SK-N-SH (cell line): Measurements from ENCODE around the gene CBFA2T3. TPM values are rescaled to one million over a fixed set of nuclear protein-coding genes. Genes with fewer than 3 reads are reported as not detected.

Experiments used
- CTCF ChIA-PET: fragments of 300-600, 350-600 bp; formaldehyde crosslinking; extraction: SDS; loops from one replicate; lab custom pipeline; 2021; lab: Yijun Ruan, JAX
- POLR2A ChIA-PET: fragments of 350-600 bp; sonication (Branson Sonifier 250); formaldehyde crosslinking; extraction: SDS; loops from one replicate; lab custom pipeline; 2020; ENCODE audit warnings: antibody characterized with exemption, inconsistent platforms; lab: Yijun Ruan, JAX
- DNase-seq: peaks from one replicate; pipeline ENCODE4 v3.0.0; 2012
- H2AFZ ChIP-seq: fragments of 200-600 bp; sonication (generic); 2 replicates; pipeline ENCODE4 v1.8.1; 2016; ENCODE audit warnings: antibody characterized with exemption, mild to moderate bottlenecking, low read depth
- H3F3A ChIP-seq: fragments of 200-600 bp; sonication (generic); replicated peaks from 2 replicates; pipeline ENCODE3; 2016; ENCODE audit warnings: antibody characterized with exemption, mild to moderate bottlenecking; ENCODE audit not compliant: insufficient read depth
- H3K27ac ChIP-seq, 2 experiments: fragments of 200-500 bp in 1 of 2; fragments of 200-600 bp in 1 of 2; sonication (Bioruptor generic) in 1 of 2; sonication (generic), shearing (Covaris generic) in 1 of 2; 2 replicates each; pipeline versions ENCODE4 v1.5.1 to v1.6.1; 2014 to 2016; ENCODE audit warnings: low read depth in 2 of 2, inconsistent platforms in 1 of 2, low read length in 1 of 2, mild to moderate bottlenecking in 1 of 2, mixed read lengths in 1 of 2
- H3K27me3 ChIP-seq: fragments of 200-600 bp; sonication (generic), shearing (Covaris generic); 2 replicates; pipeline ENCODE4 v1.6.1; 2016; ENCODE audit warnings: mixed run types; ENCODE audit not compliant: insufficient read depth
- H3K36me3 ChIP-seq, 2 experiments: fragments of 200-500 bp in 1 of 2; fragments of 200-600 bp in 1 of 2; sonication (Bioruptor generic) in 1 of 2; sonication (generic) in 1 of 2; replicated peaks in 1 of 2; 2 replicates each; pipeline versions ENCODE3 to v1.5.1; 2014 to 2016; ENCODE audit warnings: low read length in 1 of 2, mild to moderate bottlenecking in 1 of 2; ENCODE audit not compliant: insufficient read depth in 2 of 2, control insufficient read depth in 1 of 2
- H3K4me1 ChIP-seq, 2 experiments: fragments of 200-500 bp in 1 of 2; fragments of 200-600 bp in 1 of 2; sonication (Bioruptor generic) in 1 of 2; sonication (generic), shearing (Covaris generic) in 1 of 2; 2 replicates each; pipeline versions ENCODE4 v1.5.1 to v1.6.1; 2014 to 2016; ENCODE audit warnings: low read depth in 1 of 2, low read length in 1 of 2, mixed run types in 1 of 2; ENCODE audit not compliant: insufficient read depth in 2 of 2, control insufficient read depth in 1 of 2
- H3K4me2 ChIP-seq: fragments of 200-600 bp; sonication (generic), shearing (Covaris generic); 2 replicates; pipeline ENCODE4 v1.6.1; 2017; ENCODE audit warnings: mixed run types
- H3K4me3 ChIP-seq, 2 experiments: fragments of 200-500 bp in 1 of 2; fragments of 200-600 bp in 1 of 2; sonication (Bioruptor generic) in 1 of 2; sonication (generic), shearing (Covaris generic) in 1 of 2; 2 replicates each; pipeline versions ENCODE4 v1.5.1 to v1.8.1; 2014 to 2016; ENCODE audit warnings: low read depth in 2 of 2, inconsistent platforms in 1 of 2, low read length in 1 of 2, mild to moderate bottlenecking in 1 of 2, mixed read lengths in 1 of 2, moderate library complexity in 1 of 2
- H3K79me2 ChIP-seq: fragments of 200-600 bp; sonication (generic); 2 replicates; pipeline ENCODE4 v1.8.1; 2017; ENCODE audit warnings: mild to moderate bottlenecking; ENCODE audit not compliant: insufficient read depth
- H3K9ac ChIP-seq: fragments of 200-600 bp; sonication (generic); 2 replicates; pipeline ENCODE4 v1.6.1; 2017; ENCODE audit warnings: mixed run types
- H3K9me2 ChIP-seq: fragments of 200-600 bp; sonication (generic); 2 replicates; pipeline ENCODE4 v1.6.1; 2017; ENCODE audit warnings: mixed run types
- H3K9me3 ChIP-seq: fragments of 200-600 bp; sonication (generic); 2 replicates; pipeline ENCODE4 v1.6.1; 2017; ENCODE audit warnings: mixed run types, mild to moderate bottlenecking, moderate library complexity
- H4K20me1 ChIP-seq: fragments of 200-600 bp; sonication (generic); 2 replicates; pipeline ENCODE4 v1.6.1; 2017; ENCODE audit warnings: mild to moderate bottlenecking, mixed run types; ENCODE audit not compliant: insufficient read depth
- CHD2 ChIP-seq: fragments of 150-350 bp; IDR thresholded peaks from 2 replicates; pipeline ENCODE4 v1.6.1; 2018; ENCODE audit warnings: low read length; ENCODE audit not compliant: partially characterized antibody
- GATA2 ChIP-seq: sonication (generic); formaldehyde crosslinking; IDR thresholded peaks from 2 replicates; pipeline ENCODE4 v1.5.0; 2020; ENCODE audit warnings: mild to moderate bottlenecking, missing genetic modification reagents
- RFX5 ChIP-seq: IDR thresholded peaks from 2 replicates; pipeline ENCODE4 v1.6.1; 2012; ENCODE audit warnings: mild to moderate bottlenecking, improper control_type of control experiment, low read length
- SIN3A ChIP-seq: IDR thresholded peaks from 2 replicates; pipeline ENCODE4 v1.6.1; 2012; ENCODE audit warnings: low read depth, mild to moderate bottlenecking, low read length, moderate library complexity, borderline replicate concordance
- YY1 ChIP-seq: IDR thresholded peaks from 2 replicates; pipeline ENCODE4 v1.4.0; 2012; ENCODE audit warnings: low read depth, mild to moderate bottlenecking
- WGBS: methylation state at CpG from one replicate; pipeline ENCODE4 v1.1.6; 2017; ENCODE audit warnings: low lambda C conversion rate; 5-methylcytosine and 5-hydroxymethylcytosine counted together
- polyA plus RNA-seq, 3 experiments: library from polyadenylated mRNA; depleted of rRNA; stranded (reverse); fragments of >200 nt; gene quantifications; 2 replicates each; pipeline ENCODE4 v1.2.3, GENCODE V29; 2012
- TF ChIP-seq, protein P1 (sequence below): fragments of 150-350 bp; IDR thresholded peaks from 2 replicates; pipeline ENCODE4 v1.6.1; 2016; ENCODE audit warnings: mild to moderate bottlenecking, low read depth, low read length
- TF ChIP-seq, protein P2 (sequence below): fragments of 150-350 bp; IDR thresholded peaks from 2 replicates; pipeline ENCODE4 v1.6.1; 2017; ENCODE audit warnings: antibody characterized with exemption, low read length, low read depth, borderline replicate concordance
- TF ChIP-seq, protein P3 (sequence below): IDR thresholded peaks from 2 replicates; pipeline ENCODE4; 2012
- TF ChIP-seq, protein P4 (sequence below): IDR thresholded peaks from 2 replicates; pipeline ENCODE4 v1.4.0; 2012; ENCODE audit warnings: low read depth, borderline replicate concordance

Gene CBFA2T3
- polyA plus RNA-seq, 1 of the 3 experiments (the other 2 are of a cell fraction): not detected

DNA sequence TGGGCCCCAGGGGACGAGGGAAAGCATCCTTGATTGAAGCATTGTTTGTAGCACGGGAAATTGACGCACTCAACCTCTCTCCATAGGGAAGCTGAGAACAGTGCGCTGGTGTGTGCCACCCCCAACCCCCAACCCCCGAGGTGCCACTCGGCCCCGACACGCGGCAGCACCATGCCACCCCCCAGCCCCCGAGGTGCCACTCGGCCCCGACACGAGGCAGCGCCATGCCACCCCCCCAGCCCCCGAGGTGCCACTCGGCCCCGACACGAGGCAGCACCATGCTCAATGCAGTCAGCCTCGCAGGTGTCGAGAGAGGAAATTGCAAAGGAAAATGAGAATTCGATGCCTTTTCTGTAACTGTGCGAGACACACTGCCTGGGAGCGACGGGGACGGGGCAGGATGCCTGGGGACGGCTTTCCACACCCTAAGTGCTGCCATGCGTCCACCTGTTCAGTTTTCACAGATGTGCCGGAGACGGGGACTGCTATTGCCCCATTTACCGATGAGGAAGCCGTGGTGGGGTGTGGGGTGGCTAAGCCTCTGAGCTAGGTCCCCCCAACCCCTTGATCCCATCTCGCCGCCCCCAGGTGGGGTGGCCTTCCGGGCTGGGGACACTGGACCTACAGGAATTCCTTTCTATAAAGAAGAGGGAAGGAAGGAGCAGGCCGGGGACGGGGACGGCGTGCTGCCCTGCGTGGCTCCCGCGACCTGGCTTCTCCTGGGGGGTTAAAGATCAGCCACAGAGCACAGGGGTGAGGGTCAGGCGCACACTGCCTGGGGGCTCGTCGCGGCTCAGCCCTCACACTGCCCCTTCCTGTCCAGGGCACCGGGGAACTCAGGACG, 9.8 kb downstream of the CBFA2T3 start:
- H3K27ac ChIP-seq: no peak overlapping the region
- no peaks in the 10 kb centered on the region for H3K79me2 ChIP-seq
- TF ChIP-seq RFX5 (no peak), SIN3A (no peak), GATA2 (CRISPR knock-in tag) (no peak), YY1 (no peak), CHD2 (no peak)
- TF ChIP-seq, protein P1, sequence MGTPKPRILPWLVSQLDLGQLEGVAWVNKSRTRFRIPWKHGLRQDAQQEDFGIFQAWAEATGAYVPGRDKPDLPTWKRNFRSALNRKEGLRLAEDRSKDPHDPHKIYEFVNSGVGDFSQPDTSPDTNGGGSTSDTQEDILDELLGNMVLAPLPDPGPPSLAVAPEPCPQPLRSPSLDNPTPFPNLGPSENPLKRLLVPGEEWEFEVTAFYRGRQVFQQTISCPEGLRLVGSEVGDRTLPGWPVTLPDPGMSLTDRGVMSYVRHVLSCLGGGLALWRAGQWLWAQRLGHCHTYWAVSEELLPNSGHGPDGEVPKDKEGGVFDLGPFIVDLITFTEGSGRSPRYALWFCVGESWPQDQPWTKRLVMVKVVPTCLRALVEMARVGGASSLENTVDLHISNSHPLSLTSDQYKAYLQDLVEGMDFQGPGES: no peak
- TF ChIP-seq, protein P2, sequence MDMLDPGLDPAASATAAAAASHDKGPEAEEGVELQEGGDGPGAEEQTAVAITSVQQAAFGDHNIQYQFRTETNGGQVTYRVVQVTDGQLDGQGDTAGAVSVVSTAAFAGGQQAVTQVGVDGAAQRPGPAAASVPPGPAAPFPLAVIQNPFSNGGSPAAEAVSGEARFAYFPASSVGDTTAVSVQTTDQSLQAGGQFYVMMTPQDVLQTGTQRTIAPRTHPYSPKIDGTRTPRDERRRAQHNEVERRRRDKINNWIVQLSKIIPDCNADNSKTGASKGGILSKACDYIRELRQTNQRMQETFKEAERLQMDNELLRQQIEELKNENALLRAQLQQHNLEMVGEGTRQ: no peak
- TF ChIP-seq, protein P3, sequence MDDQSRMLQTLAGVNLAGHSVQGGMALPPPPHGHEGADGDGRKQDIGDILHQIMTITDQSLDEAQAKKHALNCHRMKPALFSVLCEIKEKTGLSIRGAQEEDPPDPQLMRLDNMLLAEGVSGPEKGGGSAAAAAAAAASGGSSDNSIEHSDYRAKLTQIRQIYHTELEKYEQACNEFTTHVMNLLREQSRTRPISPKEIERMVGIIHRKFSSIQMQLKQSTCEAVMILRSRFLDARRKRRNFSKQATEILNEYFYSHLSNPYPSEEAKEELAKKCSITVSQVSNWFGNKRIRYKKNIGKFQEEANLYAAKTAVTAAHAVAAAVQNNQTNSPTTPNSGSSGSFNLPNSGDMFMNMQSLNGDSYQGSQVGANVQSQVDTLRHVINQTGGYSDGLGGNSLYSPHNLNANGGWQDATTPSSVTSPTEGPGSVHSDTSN: no peak
- TF ChIP-seq, protein P4, sequence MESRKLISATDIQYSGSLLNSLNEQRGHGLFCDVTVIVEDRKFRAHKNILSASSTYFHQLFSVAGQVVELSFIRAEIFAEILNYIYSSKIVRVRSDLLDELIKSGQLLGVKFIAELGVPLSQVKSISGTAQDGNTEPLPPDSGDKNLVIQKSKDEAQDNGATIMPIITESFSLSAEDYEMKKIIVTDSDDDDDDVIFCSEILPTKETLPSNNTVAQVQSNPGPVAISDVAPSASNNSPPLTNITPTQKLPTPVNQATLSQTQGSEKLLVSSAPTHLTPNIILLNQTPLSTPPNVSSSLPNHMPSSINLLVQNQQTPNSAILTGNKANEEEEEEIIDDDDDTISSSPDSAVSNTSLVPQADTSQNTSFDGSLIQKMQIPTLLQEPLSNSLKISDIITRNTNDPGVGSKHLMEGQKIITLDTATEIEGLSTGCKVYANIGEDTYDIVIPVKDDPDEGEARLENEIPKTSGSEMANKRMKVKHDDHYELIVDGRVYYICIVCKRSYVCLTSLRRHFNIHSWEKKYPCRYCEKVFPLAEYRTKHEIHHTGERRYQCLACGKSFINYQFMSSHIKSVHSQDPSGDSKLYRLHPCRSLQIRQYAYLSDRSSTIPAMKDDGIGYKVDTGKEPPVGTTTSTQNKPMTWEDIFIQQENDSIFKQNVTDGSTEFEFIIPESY: no peak
- TF ChIP-seq, all 33 proteins: peak for 0
- Histone ChIP-seq H3K4me3 (no peak overlapping the region), H3K9me3 (no peaks in the 10 kb centered on the region), H3F3A (no peaks in the 10 kb centered on the region), H4K20me1 (no peaks in the 10 kb centered on the region), H3K4me2 (no peak overlapping the region), H3K9ac (no peak overlapping the region), H3K4me1 (no peaks in the 10 kb centered on the region), H3K9me2 (no peaks in the 10 kb centered on the region), H3K36me3 (no peaks in the 10 kb centered on the region), H3K27me3 (peaks cover 20% of the 10 kb centered on the region; the same call in 1 of the 2 replicates), H2AFZ (no peak overlapping the region)
- DNase-seq: no peak
- 69% methylated on average over 38 of the region's 47 CpGs for WGBS
- CTCF ChIA-PET: interaction anchor here (1.5 kb wide), 1 partner anchor 25 kb away, joined by 4 read pairs; no protein-coding TSS in a partner anchor
- POLR2A ChIA-PET: no interaction called here
